KMS-11 (cell line): Measurements from ENCODE around the gene SH3BP2.

ENCODE experiments used
- H2AFZ ChIP-seq: fragments of 200-600 bp; sonication (generic); 2 replicates; pipeline ENCODE4 v1.6.1; 2016; ENCODE audit warnings: antibody characterized with exemption, mixed run types, low read depth
- H3K27ac ChIP-seq: fragments of 200-600 bp; sonication (generic); 2 replicates; pipeline ENCODE4 v1.6.1; 2016; ENCODE audit warnings: mild to moderate bottlenecking, mixed run types
- H3K27me3 ChIP-seq: fragments of 200-600 bp; sonication (generic); 2 replicates; pipeline ENCODE4 v1.6.1; 2017; ENCODE audit warnings: mild to moderate bottlenecking, low read depth, mixed run types, moderate library complexity; ENCODE audit not compliant: insufficient read depth
- H3K36me3 ChIP-seq: fragments of 200-600 bp; sonication (generic); 2 replicates; pipeline ENCODE4 v1.6.1; 2017; ENCODE audit warnings: mild to moderate bottlenecking, mixed run types; ENCODE audit not compliant: insufficient read depth
- H3K4me1 ChIP-seq: fragments of 200-600 bp; sonication (generic); 2 replicates; pipeline ENCODE4 v1.6.1; 2016; ENCODE audit warnings: mild to moderate bottlenecking, low read depth, mixed run types; ENCODE audit not compliant: poor library complexity, severe bottlenecking
- H3K4me2 ChIP-seq: fragments of 200-600 bp; sonication (generic); 2 replicates; pipeline ENCODE4 v1.7.0; 2016; ENCODE audit warnings: mild to moderate bottlenecking, mixed run types
- H3K4me3 ChIP-seq: fragments of 200-600 bp; sonication (generic); IDR thresholded peaks from 2 replicates; pipeline ENCODE4 v1.6.1; 2017; ENCODE audit warnings: low read depth, low read length, mixed read lengths; ENCODE audit not compliant: insufficient read depth
- H3K79me2 ChIP-seq: fragments of 200-600 bp; sonication (generic); 2 replicates; pipeline ENCODE4 v1.6.1; 2016; ENCODE audit warnings: low read depth, mixed run types; ENCODE audit not compliant: insufficient read depth
- H3K9ac ChIP-seq: fragments of 200-600 bp; sonication (generic); 2 replicates; pipeline ENCODE4 v1.6.1; 2016; ENCODE audit warnings: mild to moderate bottlenecking, mixed run types
- H4K20me1 ChIP-seq: fragments of 200-600 bp; sonication (generic); 2 replicates; pipeline ENCODE4 v1.6.1; 2016; ENCODE audit warnings: mild to moderate bottlenecking, mixed run types; ENCODE audit not compliant: insufficient read depth
- TF ChIP-seq, protein P1 (sequence below): fragments of 200-600 bp; sonication (generic); conservative IDR thresholded peaks from 2 replicates; pipeline ENCODE4 v1.6.1; 2017; ENCODE audit warnings: low read depth, mild to moderate bottlenecking, antibody characterized with exemption, low read length, moderate library complexity, mixed read lengths

SH3BP2 gene

DNA sequence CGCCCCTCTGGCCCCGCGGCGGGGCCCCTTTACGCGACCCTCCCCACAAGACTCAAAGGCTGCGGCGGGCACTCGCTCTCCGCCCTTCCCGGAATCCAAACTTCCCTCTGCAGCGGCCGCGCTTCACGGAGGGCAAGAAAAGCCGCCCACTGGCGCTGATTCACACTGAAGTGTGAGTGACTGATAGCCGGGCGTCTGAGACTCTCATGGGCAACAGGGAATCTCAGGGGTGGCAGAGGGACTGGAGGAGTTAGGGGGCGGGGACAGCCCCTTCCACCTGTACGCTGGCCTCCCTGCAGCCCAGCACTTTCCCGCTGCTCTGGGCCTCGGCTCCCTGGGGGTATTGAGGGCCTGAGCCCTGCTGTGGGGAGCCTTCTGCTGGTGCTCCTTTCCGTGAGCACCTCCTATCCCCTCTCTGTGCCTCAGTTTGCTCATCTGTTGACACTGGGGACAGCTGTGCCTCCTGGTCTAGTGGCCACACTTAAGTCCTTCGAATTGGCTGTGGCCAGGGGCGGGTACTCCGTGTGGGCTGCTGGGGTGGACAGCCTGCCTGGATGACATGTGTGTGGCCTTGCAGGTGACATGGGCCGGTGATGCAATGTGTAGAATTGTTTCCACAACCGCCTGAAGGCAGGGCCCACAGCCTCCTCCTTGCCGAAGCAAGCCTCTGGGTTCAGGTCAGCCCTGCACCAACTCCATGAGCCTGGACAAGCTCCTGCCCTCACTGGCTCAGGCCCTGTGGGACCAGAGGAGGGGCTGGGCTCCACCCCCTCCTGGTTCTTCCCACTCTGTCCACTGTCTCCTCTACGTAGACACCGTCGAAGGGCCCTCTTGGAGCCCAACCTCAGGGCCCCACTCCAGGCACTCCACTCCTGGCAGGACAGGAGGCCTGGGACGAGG is 951 bp downstream of the SH3BP2 start:
- Histone ChIP-seq H3K4me2 (peak overlapping the region; percentile 25; the same call in 1 of the 2 replicates), H3K27ac (no peak overlapping the region), H2AFZ (no peak overlapping the region; the same call in 1 of the 2 replicates), H3K36me3 (no peaks in the 10 kb centered on the region), H3K27me3 (no peaks in the 10 kb centered on the region), H3K4me1 (no peaks in the 10 kb centered on the region), H3K9ac (no peak overlapping the region), H4K20me1 (no peaks in the 10 kb centered on the region), H3K4me3 (no peak overlapping the region), H3K79me2 (no peaks in the 10 kb centered on the region)
- TF ChIP-seq, protein P1, sequence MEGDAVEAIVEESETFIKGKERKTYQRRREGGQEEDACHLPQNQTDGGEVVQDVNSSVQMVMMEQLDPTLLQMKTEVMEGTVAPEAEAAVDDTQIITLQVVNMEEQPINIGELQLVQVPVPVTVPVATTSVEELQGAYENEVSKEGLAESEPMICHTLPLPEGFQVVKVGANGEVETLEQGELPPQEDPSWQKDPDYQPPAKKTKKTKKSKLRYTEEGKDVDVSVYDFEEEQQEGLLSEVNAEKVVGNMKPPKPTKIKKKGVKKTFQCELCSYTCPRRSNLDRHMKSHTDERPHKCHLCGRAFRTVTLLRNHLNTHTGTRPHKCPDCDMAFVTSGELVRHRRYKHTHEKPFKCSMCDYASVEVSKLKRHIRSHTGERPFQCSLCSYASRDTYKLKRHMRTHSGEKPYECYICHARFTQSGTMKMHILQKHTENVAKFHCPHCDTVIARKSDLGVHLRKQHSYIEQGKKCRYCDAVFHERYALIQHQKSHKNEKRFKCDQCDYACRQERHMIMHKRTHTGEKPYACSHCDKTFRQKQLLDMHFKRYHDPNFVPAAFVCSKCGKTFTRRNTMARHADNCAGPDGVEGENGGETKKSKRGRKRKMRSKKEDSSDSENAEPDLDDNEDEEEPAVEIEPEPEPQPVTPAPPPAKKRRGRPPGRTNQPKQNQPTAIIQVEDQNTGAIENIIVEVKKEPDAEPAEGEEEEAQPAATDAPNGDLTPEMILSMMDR, result no peak

DNA sequence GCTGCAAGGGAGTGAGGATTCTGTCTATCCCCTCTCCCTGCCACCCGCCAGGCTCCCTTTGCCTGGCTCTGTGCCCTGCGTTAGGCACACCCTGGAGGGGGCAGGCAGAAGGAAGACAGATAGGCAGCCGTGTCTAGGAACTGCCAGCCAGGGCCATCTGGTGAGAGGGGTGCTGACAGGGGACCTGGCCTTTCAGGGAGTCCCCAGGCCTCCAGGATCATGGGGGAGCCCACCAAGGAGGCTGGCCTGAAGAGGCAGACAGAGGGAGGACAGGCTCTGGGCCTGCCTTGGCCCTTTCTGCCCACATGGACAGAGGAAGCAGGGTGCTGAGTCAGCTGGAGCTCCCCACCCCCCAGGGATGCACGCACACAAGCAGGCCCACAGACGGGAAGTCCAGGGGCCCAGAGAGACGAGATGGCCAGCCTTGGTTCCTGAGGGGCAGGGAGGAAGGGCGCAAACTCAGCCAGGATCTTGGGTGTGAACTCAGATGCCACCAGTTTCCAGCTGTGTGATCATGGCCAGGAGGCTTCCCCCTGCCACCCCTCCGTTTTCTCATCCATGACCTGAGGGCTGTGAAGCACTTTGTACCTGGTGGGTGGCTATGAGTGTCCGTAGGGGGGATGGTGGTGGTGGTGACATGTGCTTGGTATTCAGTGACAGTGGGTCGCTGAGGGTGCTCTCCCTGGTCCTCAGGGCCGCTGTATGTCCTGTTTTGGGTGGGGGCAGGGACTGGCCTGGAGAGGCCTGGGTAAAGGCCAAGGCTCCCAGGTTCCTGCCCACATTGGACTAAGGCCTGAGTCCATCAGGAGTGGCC is 1.8 kb downstream of the SH3BP2 start:
- TF ChIP-seq, protein P1, result no peak
- Histone ChIP-seq H3K27ac (no peak overlapping the region), H3K27me3 (no peaks in the 10 kb centered on the region), H3K9ac (no peak overlapping the region), H3K4me2 (no peak overlapping the region), H3K4me1 (no peaks in the 10 kb centered on the region), H3K79me2 (no peaks in the 10 kb centered on the region), H2AFZ (no peak overlapping the region), H3K4me3 (no peak overlapping the region), H4K20me1 (no peaks in the 10 kb centered on the region), H3K36me3 (no peaks in the 10 kb centered on the region)

DNA sequence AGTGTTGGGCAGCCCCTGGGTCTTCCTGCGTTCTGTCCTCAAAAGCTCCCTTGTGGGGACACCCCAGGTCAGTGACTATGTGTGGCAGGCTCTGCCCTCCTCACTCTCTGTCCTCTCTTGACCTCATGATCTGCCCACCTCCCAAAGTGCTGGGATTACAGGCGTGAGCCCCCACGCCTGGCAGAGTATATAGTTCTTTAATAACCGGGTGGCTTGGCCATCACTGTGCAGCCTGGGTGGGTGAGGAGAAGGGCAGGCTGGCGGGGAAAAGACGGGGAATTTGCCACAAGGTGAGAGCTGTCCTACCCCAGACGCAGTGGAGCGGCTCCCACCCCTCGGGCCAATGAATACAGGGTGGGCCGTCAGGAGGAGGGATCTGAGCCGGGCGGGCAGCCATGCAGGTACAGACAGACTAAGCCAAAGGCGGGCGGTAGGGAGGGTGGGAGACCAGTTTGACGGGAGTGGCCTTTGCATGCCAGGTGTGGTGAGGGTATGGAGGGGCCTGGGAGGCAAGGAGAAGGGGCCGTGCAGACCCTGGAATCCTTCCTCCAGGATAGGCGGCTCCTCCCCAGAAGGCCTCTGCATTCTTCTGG is 2.5 kb downstream of the SH3BP2 start:
- H3K4me1 ChIP-seq, result no peaks in the 10 kb centered on the region
- H3K79me2 ChIP-seq, result no peaks in the 10 kb centered on the region
- no peak overlapping the region for H3K4me3 ChIP-seq
- no peak overlapping the region for H3K9ac ChIP-seq
- TF ChIP-seq, protein P1, result no peak
- H3K27ac ChIP-seq, result no peak overlapping the region
- H3K27me3 ChIP-seq, result no peaks in the 10 kb centered on the region
- H4K20me1 ChIP-seq, result no peaks in the 10 kb centered on the region
- no peaks in the 10 kb centered on the region for H3K36me3 ChIP-seq
- H2AFZ ChIP-seq, result no peak overlapping the region
- H3K4me2 ChIP-seq, result no peak overlapping the region

DNA sequence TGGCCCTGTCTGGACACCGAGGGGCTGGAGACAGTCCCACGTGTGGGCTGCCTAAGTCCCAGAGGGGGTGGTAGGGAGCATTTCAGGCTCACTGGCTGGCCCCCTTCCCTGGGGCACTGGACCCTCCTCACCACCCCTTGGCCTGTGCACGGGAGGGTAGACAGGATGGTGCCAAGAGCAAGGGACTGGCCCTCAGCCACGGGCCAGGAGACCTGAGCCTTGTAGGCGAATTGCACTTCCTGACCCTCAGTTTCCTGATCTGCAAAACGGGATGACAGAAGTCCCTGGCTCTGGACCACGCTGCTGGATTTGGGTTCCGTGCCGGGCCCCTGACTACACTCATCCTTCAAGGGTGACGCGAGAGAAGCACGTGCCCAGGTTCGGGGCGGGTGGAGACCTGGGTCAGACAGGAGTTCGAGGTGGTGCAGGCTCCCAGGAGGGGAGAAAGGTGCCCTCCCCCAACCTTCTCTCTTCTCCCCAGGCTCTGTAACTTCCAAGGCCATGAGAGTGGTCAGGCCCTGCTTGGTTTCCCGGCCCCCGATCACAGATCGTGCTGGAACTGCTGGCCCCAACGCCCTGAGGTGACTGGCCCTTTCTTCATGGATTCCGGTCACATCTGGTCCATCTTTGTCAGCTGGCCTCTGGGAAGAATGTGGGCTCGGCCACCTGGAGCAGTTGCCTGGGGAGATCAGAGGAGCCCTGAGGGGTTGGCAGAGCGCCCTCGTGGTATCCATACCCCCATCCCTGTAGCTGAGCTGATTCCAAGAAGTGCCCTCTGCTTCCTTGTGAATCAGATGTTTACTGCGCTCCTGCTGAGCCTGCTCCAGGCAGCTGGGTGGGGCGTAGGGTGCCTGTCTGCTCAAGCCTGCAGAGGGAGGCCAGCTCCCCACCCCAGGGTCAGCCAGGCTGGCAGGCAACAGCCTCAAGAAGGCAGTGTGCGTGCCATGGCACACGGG is 3.3 kb downstream of the SH3BP2 start:
- Histone ChIP-seq H3K79me2 (no peaks in the 10 kb centered on the region), H2AFZ (no peak overlapping the region), H3K4me1 (no peaks in the 10 kb centered on the region), H3K27ac (no peak overlapping the region), H3K36me3 (no peaks in the 10 kb centered on the region), H3K4me3 (no peak overlapping the region), H4K20me1 (no peaks in the 10 kb centered on the region), H3K9ac (no peak overlapping the region), H3K27me3 (no peaks in the 10 kb centered on the region), H3K4me2 (no peak overlapping the region)
- TF ChIP-seq, protein P1, result no peak
